ENCODE data around the gene CRK. TPM values are rescaled to one million over a fixed set of nuclear protein-coding genes. Genes with fewer than 3 reads are reported as not detected.

CRK gene
- total RNA-seq, 4 donors from 2014 or later = 33.8 to 59.3 (median 51.2) TPM

DNA sequence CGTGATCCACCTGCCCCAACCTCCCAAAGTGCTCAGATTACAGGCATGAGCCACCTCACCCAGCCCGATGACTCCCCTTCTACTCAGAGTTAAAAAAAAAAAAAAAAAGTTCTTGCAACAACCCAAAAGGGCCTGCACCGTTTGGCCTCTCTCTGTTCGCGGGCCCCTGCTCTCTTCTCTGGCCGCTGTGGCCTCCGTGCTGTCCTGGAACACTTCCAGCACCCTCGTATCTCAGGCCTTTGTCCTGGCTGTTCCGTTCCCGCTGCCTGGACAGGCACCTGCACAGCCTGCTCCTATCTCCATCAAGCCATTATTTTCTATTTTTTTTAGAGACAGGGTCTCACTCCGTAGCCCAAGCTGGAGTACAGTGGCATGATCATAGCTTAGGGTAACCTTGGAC lies 25.7 kb upstream of the CRK start:
- 79 to 86% methylated on average over 10 to 11 of the region's 11 CpGs for WGBS, 2 donors

DNA sequence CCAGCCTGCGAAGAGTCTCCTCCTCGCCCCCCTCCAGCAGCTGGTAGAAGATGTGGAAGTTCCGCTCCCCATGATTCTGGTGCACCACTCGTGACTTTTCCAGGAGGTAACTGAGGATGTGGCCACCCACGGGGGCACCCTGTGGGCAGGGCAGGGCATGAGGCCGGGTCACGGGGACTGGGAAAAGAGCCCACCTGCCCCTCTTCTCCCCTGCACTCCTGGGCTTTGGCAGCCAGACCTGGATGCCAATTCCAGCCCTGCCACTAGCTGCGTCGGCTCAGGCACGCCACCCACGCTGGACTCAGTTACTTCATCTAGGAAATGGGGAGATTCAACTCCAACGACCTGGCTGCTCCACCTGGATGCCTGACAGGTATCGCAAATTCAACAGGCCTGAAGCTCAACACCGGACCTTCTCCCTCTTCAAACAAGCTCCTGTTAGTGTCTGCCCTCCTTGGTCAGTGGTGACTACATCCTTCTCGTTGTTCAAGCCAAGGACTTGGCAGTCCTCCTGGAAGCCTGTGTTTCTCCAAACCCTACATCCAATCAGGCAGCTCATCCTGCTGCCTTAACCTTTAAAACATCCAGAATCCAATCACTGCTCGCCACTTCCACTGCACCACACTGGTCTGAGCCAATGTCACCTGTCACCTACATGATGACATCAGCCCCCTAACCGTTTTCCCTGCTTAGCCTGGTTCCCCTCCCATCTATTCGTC lies 24.9 kb upstream of the CRK start:
- Histone ChIP-seq H3K9me3 (no peaks in the 10 kb centered on the region), H3K36me3 (peaks cover 39 to 85% (median 44%) of the 10 kb centered on the region in 3 donors), H3K4me1 (peaks cover 5 to 32% (median 11%) of the 10 kb centered on the region in 3 donors), H3K4me3 (no peak overlapping the region), H3K27me3 (no peaks in the 10 kb centered on the region), H3K27ac (peak overlapping the region in 1 of 4 donors; percentile 14)
- no peak for DNase-seq
- no peak for TF ChIP-seq POLR2A (IDR thresholded peaks at IDR 0.05)
- TF ChIP-seq, protein P1, sequence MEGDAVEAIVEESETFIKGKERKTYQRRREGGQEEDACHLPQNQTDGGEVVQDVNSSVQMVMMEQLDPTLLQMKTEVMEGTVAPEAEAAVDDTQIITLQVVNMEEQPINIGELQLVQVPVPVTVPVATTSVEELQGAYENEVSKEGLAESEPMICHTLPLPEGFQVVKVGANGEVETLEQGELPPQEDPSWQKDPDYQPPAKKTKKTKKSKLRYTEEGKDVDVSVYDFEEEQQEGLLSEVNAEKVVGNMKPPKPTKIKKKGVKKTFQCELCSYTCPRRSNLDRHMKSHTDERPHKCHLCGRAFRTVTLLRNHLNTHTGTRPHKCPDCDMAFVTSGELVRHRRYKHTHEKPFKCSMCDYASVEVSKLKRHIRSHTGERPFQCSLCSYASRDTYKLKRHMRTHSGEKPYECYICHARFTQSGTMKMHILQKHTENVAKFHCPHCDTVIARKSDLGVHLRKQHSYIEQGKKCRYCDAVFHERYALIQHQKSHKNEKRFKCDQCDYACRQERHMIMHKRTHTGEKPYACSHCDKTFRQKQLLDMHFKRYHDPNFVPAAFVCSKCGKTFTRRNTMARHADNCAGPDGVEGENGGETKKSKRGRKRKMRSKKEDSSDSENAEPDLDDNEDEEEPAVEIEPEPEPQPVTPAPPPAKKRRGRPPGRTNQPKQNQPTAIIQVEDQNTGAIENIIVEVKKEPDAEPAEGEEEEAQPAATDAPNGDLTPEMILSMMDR (IDR thresholded peaks at IDR 0.05) = no peak
- WGBS, 2 donors = 70 to 71% methylated on average over 5 to 7 of the region's 18 CpGs
- intact Hi-C loops (cut with DNase I) = no loop called here

More for the DNA sequence above, 25.7 kb upstream of the CRK start:
- TF ChIP-seq, protein P1 (IDR thresholded peaks at IDR 0.05) = no peak
- H3K4me3 ChIP-seq = no peak overlapping the region
- H3K4me1 ChIP-seq = peaks cover 12 to 36% (median 13%) of the 10 kb centered on the region in 3 donors
- DNase-seq = no peak
- no peaks in the 10 kb centered on the region for H3K27me3 ChIP-seq
- peaks cover 38 to 76% (median 44%) of the 10 kb centered on the region in 3 donors for H3K36me3 ChIP-seq
- intact Hi-C loops (cut with DNase I) = no loop called here
- H3K9me3 ChIP-seq = no peaks in the 10 kb centered on the region
- H3K27ac ChIP-seq = peak overlapping the region in 1 of 4 donors; percentile 2

DNA sequence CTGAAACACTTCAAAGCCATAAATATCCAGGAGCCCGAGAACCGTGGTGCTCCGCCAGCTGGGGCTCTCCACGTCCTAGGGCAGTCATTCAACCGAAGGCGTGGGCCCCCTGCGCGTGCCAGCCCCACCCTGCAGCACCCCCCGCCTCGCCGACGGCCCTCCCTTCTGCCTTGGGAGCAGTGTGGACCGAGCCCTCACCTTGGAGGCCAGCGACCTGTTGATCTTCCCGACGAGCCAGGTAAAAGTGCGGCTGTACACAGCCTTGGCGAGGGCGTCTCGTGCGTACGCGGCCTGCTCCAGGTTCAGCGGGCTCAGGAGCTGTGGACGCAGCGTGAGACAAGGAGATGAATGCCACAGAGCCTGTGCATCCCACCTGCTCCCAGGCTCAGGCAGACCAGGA lies 22.4 kb upstream of the CRK start:
- H3K4me3 ChIP-seq = no peak overlapping the region
- no peak for DNase-seq
- peaks cover 38 to 100% (median 46%) of the 10 kb centered on the region in 3 donors for H3K36me3 ChIP-seq
- TF ChIP-seq POLR2A (IDR thresholded peaks at IDR 0.05) = no peak
- TF ChIP-seq, protein P1 (IDR thresholded peaks at IDR 0.05) = no peak
- H3K9me3 ChIP-seq = no peaks in the 10 kb centered on the region
- 83 to 88% methylated on average over 8 to 9 of the region's 26 CpGs for WGBS, 2 donors
- no peaks in the 10 kb centered on the region for H3K27me3 ChIP-seq
- intact Hi-C loops (cut with DNase I) = no loop called here
- H3K4me1 ChIP-seq = peaks cover 0 to 21% (median 2%) of the 10 kb centered on the region in 3 donors
- H3K27ac ChIP-seq = no peak overlapping the region

DNA sequence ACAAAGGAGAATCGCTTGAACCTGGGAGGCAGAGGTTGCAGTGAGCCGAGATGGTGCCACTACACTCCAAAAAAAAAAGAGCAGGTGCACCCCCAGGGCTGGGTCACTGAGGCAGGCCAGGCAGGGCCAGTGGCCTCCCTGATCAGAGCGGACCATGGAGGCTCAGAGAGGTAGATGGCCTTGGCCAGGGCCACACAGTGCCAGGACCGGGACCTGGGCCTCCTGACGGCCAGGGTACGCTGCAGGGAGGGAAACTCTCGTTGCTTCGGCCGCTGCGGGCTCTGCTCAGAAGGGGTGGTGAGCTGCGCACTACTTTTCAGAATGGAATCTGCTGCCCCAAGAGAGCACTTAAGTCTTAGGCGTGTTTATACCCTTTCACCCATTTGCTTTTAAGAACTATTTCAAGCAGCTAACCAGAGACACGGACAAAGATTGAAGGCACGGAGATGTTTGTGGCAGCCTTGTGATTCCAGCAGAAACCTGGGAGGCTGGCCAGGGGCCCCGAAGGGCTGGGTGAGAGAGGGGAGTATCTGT lies 19.4 kb upstream of the CRK start:
- intact Hi-C loops (cut with DNase I) = no loop called here
- peaks cover 0 to 13% (median 0%) of the 10 kb centered on the region in 3 donors for H3K4me1 ChIP-seq
- no peak for DNase-seq
- no peaks in the 10 kb centered on the region for H3K27me3 ChIP-seq
- H3K4me3 ChIP-seq = no peak overlapping the region
- H3K27ac ChIP-seq = peak overlapping the region in 1 of 4 donors; percentile 29
- 79 to 89% methylated on average over 8 to 12 of the region's 15 CpGs for WGBS, 2 donors
- TF ChIP-seq, protein P1 (IDR thresholded peaks at IDR 0.05) = no peak
- TF ChIP-seq POLR2A (IDR thresholded peaks at IDR 0.05) = no peak
- no peaks in the 10 kb centered on the region for H3K9me3 ChIP-seq
- H3K36me3 ChIP-seq = peaks cover 40 to 100% (median 52%) of the 10 kb centered on the region in 3 donors
